ENCODE results near the gene OR4C11. TPM values are rescaled to one million over a fixed set of nuclear protein-coding genes. Genes with fewer than 3 reads are reported as not detected.

OR4C11 gene
- total RNA-seq (2014; rRNA removed; shearing (Covaris generic)): not detected in 2 replicates
- polyA plus RNA-seq (2016; fragmentation: Nextera tagmentation; extraction: Ambion mirVana): not detected in 2 replicates

- DNase-seq: no peak
- no peaks in the 10 kb centered on the region for H3K27me3 ChIP-seq (replicated peaks; ENCODE audit: insufficient read depth)
- no peaks in the 10 kb centered on the region for H3K4me1 ChIP-seq (ENCODE audit: insufficient read depth)
- H3K9me3 ChIP-seq (ENCODE audit: low read depth): no peaks in the 10 kb centered on the region
- H3K4me2 ChIP-seq (ENCODE audit: unreplicated experiment): no peak within 1 kb of the TSS
- H3F3A ChIP-seq (ENCODE audit: insufficient read depth): no peaks in the 10 kb centered on the region
- H3K9me2 ChIP-seq (ENCODE audit: insufficient read depth): no peaks in the 10 kb centered on the region
- TF ChIP-seq EZH2phosphoT487 (IDR thresholded peaks at IDR 0.05; ENCODE audit: insufficient read depth, low read depth): no peak
- TF ChIP-seq EZH2 (IDR thresholded peaks at IDR 0.05; ENCODE audit: insufficient read depth, poor library complexity, severe bottlenecking): no peak
- H3K79me2 ChIP-seq (ENCODE audit: insufficient read depth): no peaks in the 10 kb centered on the region
- H4K20me1 ChIP-seq (ENCODE audit: insufficient read depth): no peaks in the 10 kb centered on the region
- in situ Hi-C loops (cut with MboI): no loop called here
- H2AFZ ChIP-seq: no peak within 1 kb of the TSS
- H3K9ac ChIP-seq: no peak within 1 kb of the TSS
- no peak within 1 kb of the TSS for H3K27ac ChIP-seq
- no peaks in the 10 kb centered on the region for H3K36me3 ChIP-seq (ENCODE audit: low read depth)
- 9 to 13% methylated on average over 2 of the region's 2 CpGs for WGBS, 2 experiments (ENCODE audit: low coverage in 1 of 2, low lambda C conversion rate in 2 of 2, missing lambda C conversion rate in 2 of 2)
- no peak within 1 kb of the TSS for H3K4me3 ChIP-seq
Observed at GRCh38 chr11:55607545-55607944, at the start of gene OR4C11. Gene OR4C11 (minus strand): TSS chr11:55607645. CDS start chr11:55604373, 3,272 bp downstream.

- Histone ChIP-seq H2AFZ (no peak overlapping the region), H3K4me2 (ENCODE audit: unreplicated experiment) (no peak overlapping the region), H3K9me2 (ENCODE audit: insufficient read depth) (no peaks in the 10 kb centered on the region), H4K20me1 (ENCODE audit: insufficient read depth) (no peaks in the 10 kb centered on the region), H3K79me2 (ENCODE audit: insufficient read depth) (no peaks in the 10 kb centered on the region), H3F3A (ENCODE audit: insufficient read depth) (no peaks in the 10 kb centered on the region), H3K27me3 (replicated peaks; ENCODE audit: insufficient read depth) (no peaks in the 10 kb centered on the region), H3K9me3 (ENCODE audit: low read depth) (no peaks in the 10 kb centered on the region), H3K36me3 (ENCODE audit: low read depth) (no peaks in the 10 kb centered on the region), H3K4me3 (no peak overlapping the region), H3K9ac (no peak overlapping the region), H3K27ac (no peak overlapping the region), H3K4me1 (ENCODE audit: insufficient read depth) (no peaks in the 10 kb centered on the region)
- in situ Hi-C loops (cut with MboI): no loop called here
- TF ChIP-seq EZH2 (IDR thresholded peaks at IDR 0.05; ENCODE audit: insufficient read depth, poor library complexity, severe bottlenecking) (no peak), EZH2phosphoT487 (IDR thresholded peaks at IDR 0.05; ENCODE audit: insufficient read depth, low read depth) (no peak)
- DNase-seq: no peak
Observed at GRCh38 chr11:55655096-55655495, 47.7 kb upstream of the OR4C11 start.

- no peaks in the 10 kb centered on the region for H3K9me3 ChIP-seq (ENCODE audit: low read depth)
- no peaks in the 10 kb centered on the region for H4K20me1 ChIP-seq (ENCODE audit: insufficient read depth)
- no peak overlapping the region for H2AFZ ChIP-seq
- no peak overlapping the region for H3K27ac ChIP-seq
- no peaks in the 10 kb centered on the region for H3K36me3 ChIP-seq (ENCODE audit: low read depth)
- H3K9ac ChIP-seq: no peak overlapping the region
- no peaks in the 10 kb centered on the region for H3F3A ChIP-seq (ENCODE audit: insufficient read depth)
- H3K4me3 ChIP-seq: no peak overlapping the region
- in situ Hi-C loops (cut with MboI): no loop called here
- no peaks in the 10 kb centered on the region for H3K9me2 ChIP-seq (ENCODE audit: insufficient read depth)
- no peak overlapping the region for H3K4me2 ChIP-seq (ENCODE audit: unreplicated experiment)
- no peaks in the 10 kb centered on the region for H3K27me3 ChIP-seq (replicated peaks; ENCODE audit: insufficient read depth)
- TF ChIP-seq EZH2 (IDR thresholded peaks at IDR 0.05; ENCODE audit: insufficient read depth, poor library complexity, severe bottlenecking) (no peak), EZH2phosphoT487 (IDR thresholded peaks at IDR 0.05; ENCODE audit: insufficient read depth, low read depth) (no peak)
- 10 to 17% methylated on average over 1 of the region's 1 CpG for WGBS, 2 experiments (ENCODE audit: low coverage in 1 of 2, low lambda C conversion rate in 2 of 2, missing lambda C conversion rate in 2 of 2)
- H3K79me2 ChIP-seq (ENCODE audit: insufficient read depth): no peaks in the 10 kb centered on the region
- DNase-seq: no peak
- no peaks in the 10 kb centered on the region for H3K4me1 ChIP-seq (ENCODE audit: insufficient read depth)
Observed at GRCh38 chr11:55652560-55652959, 45.1 kb upstream of the OR4C11 start.

GRCh38 chr11:55648027-55648426 is 40.6 kb upstream of the OR4C11 start, which contains the start of gene OR4S2:
Gene OR4S2 (plus strand): TSS chr11:55648327. CDS start chr11:55650904, 2,577 bp downstream.
- DNase-seq: no peak
- Histone ChIP-seq H3K4me3 (no peak within 1 kb of the TSS), H2AFZ (no peak within 1 kb of the TSS), H3K27ac (no peak within 1 kb of the TSS), H3K9ac (no peak within 1 kb of the TSS), H3K79me2 (ENCODE audit: insufficient read depth) (no peaks in the 10 kb centered on the region), H3K4me2 (ENCODE audit: unreplicated experiment) (no peak within 1 kb of the TSS), H3K27me3 (replicated peaks; ENCODE audit: insufficient read depth) (no peaks in the 10 kb centered on the region), H3K4me1 (ENCODE audit: insufficient read depth) (no peaks in the 10 kb centered on the region), H3K36me3 (ENCODE audit: low read depth) (no peaks in the 10 kb centered on the region), H3K9me2 (ENCODE audit: insufficient read depth) (no peaks in the 10 kb centered on the region), H4K20me1 (ENCODE audit: insufficient read depth) (no peaks in the 10 kb centered on the region), H3F3A (ENCODE audit: insufficient read depth) (no peaks in the 10 kb centered on the region), H3K9me3 (ENCODE audit: low read depth) (no peaks in the 10 kb centered on the region)
- in situ Hi-C loops (cut with MboI): no loop called here
- 8 to 25% methylated on average over 2 of the region's 2 CpGs for WGBS, 2 experiments (ENCODE audit: low coverage in 1 of 2, low lambda C conversion rate in 2 of 2, missing lambda C conversion rate in 2 of 2)
- TF ChIP-seq EZH2 (IDR thresholded peaks at IDR 0.05; ENCODE audit: insufficient read depth, poor library complexity, severe bottlenecking) (no peak), EZH2phosphoT487 (IDR thresholded peaks at IDR 0.05; ENCODE audit: insufficient read depth, low read depth) (no peak)

GRCh38 chr11:55634813-55635212 is 27.4 kb upstream of the OR4C11 start, which contains the start of gene OR4P4:
Gene OR4P4 (plus strand): TSS chr11:55635113.
- H2AFZ ChIP-seq: no peak within 1 kb of the TSS
- in situ Hi-C loops (cut with MboI): no loop called here
- no peaks in the 10 kb centered on the region for H3K9me3 ChIP-seq (ENCODE audit: low read depth)
- 2 to 6% methylated on average over 3 of the region's 3 CpGs for WGBS, 2 experiments (ENCODE audit: low coverage in 1 of 2, low lambda C conversion rate in 2 of 2, missing lambda C conversion rate in 2 of 2)
- no peaks in the 10 kb centered on the region for H3K36me3 ChIP-seq (ENCODE audit: low read depth)
- no peaks in the 10 kb centered on the region for H3K79me2 ChIP-seq (ENCODE audit: insufficient read depth)
- no peaks in the 10 kb centered on the region for H3K9me2 ChIP-seq (ENCODE audit: insufficient read depth)
- no peak within 1 kb of the TSS for H3K9ac ChIP-seq
- no peaks in the 10 kb centered on the region for H3F3A ChIP-seq (ENCODE audit: insufficient read depth)
- H3K27ac ChIP-seq: no peak within 1 kb of the TSS
- no peak within 1 kb of the TSS for H3K4me2 ChIP-seq (ENCODE audit: unreplicated experiment)
- no peaks in the 10 kb centered on the region for H3K4me1 ChIP-seq (ENCODE audit: insufficient read depth)
- H3K4me3 ChIP-seq: no peak within 1 kb of the TSS
- no peak for DNase-seq
- no peaks in the 10 kb centered on the region for H4K20me1 ChIP-seq (ENCODE audit: insufficient read depth)
- no peaks in the 10 kb centered on the region for H3K27me3 ChIP-seq (replicated peaks; ENCODE audit: insufficient read depth)
- TF ChIP-seq EZH2phosphoT487 (IDR thresholded peaks at IDR 0.05; ENCODE audit: insufficient read depth, low read depth): no peak
- no peak for TF ChIP-seq EZH2 (IDR thresholded peaks at IDR 0.05; ENCODE audit: insufficient read depth, poor library complexity, severe bottlenecking)

Data from GM23248 (cell line).